ENCODE results near the gene CUX1. TPM values are rescaled to one million over a fixed set of nuclear protein-coding genes. Genes with fewer than 3 reads are reported as not detected.
"Not testable (repeated sequence)": the region's sequence is repeated elsewhere in the genome, so short reads cannot be mapped to it uniquely, and the experiment has no call there.

Gene CUX1
- total RNA-seq, 1 experiment from 2014 or later, result 116 TPM

- peaks cover 9% of the 10 kb centered on the region for H3K9me3 Mint-ChIP-seq (ENCODE audit: unreplicated experiment)
- H3K36me3 Mint-ChIP-seq (ENCODE audit: insufficient read depth, unreplicated experiment), result peaks cover 56% of the 10 kb centered on the region
- peaks cover 21% of the 10 kb centered on the region for H3K4me1 Mint-ChIP-seq (ENCODE audit: low read depth, unreplicated experiment)
- Histone ChIP-seq H3K27me3 (replicated peaks; ENCODE audit: control insufficient read depth, insufficient read depth, low read length) (no peaks in the 10 kb centered on the region), H3K9me3 (no peaks in the 10 kb centered on the region), H3K4me3 (ENCODE audit: low read depth, low read length) (no peak overlapping the region), H3K4me1 (peaks cover 24% of the 10 kb centered on the region), H3K36me3 (ENCODE audit: control insufficient read depth, insufficient read depth, low read length) (no peaks in the 10 kb centered on the region)
- TF ChIP-seq CTCF (IDR thresholded peaks at IDR 0.05; ENCODE audit: insufficient read depth in 1 of 2, low read depth in 1 of 2, low read length in 1 of 2, severe bottlenecking in 1 of 2, unreplicated experiment in 1 of 2), result no peak
- H3K27me3 Mint-ChIP-seq (ENCODE audit: insufficient read depth, unreplicated experiment), result no peaks in the 10 kb centered on the region
- intact Hi-C loops (cut with micrococcal nuclease; ENCODE audit: unreplicated experiment), result no loop called here
- no peak overlapping the region for H3K27ac Mint-ChIP-seq (ENCODE audit: unreplicated experiment)
- CTCF ChIA-PET, result no interaction called here
- POLR2A ChIA-PET, result no interaction called here
- H3K4me3 Mint-ChIP-seq (ENCODE audit: unreplicated experiment), result no peak overlapping the region
- no peak for DNase-seq
- no TSS peak for BruUV-seq (replicated peaks)
Observed at GRCh38 chr7:101929256-101929655, 111.8 kb downstream of the CUX1 start.

- H3K27me3 ChIP-seq (replicated peaks; ENCODE audit: control insufficient read depth, insufficient read depth, low read length); H3K36me3 ChIP-seq (ENCODE audit: control insufficient read depth, insufficient read depth, low read length); H3K9me3 ChIP-seq; CTCF ChIA-PET; DNase-seq; H3K9me3 Mint-ChIP-seq (ENCODE audit: unreplicated experiment); POLR2A ChIA-PET; H3K4me3 ChIP-seq (ENCODE audit: low read depth, low read length); H3K27me3 Mint-ChIP-seq (ENCODE audit: insufficient read depth, unreplicated experiment); BruUV-seq (replicated peaks); H3K27ac Mint-ChIP-seq (ENCODE audit: unreplicated experiment); intact Hi-C loops (cut with micrococcal nuclease; ENCODE audit: unreplicated experiment); H3K4me3 Mint-ChIP-seq (ENCODE audit: unreplicated experiment): not testable (repeated sequence)
- peaks cover 31% of the 10 kb centered on the region for H3K4me1 ChIP-seq
- Mint-ChIP-seq H3K36me3 (ENCODE audit: insufficient read depth, unreplicated experiment) (peaks cover 62% of the 10 kb centered on the region), H3K4me1 (ENCODE audit: low read depth, unreplicated experiment) (peaks cover 28% of the 10 kb centered on the region)
Observed at GRCh38 chr7:101929911-101930310, 112.5 kb downstream of the CUX1 start.

- Mint-ChIP-seq H3K36me3 (ENCODE audit: insufficient read depth, unreplicated experiment) (peaks cover 75% of the 10 kb centered on the region), H3K27ac (ENCODE audit: unreplicated experiment) (no peak overlapping the region), H3K4me3 (ENCODE audit: unreplicated experiment) (no peak overlapping the region), H3K4me1 (ENCODE audit: low read depth, unreplicated experiment) (peaks cover 31% of the 10 kb centered on the region), H3K27me3 (ENCODE audit: insufficient read depth, unreplicated experiment) (no peaks in the 10 kb centered on the region), H3K9me3 (ENCODE audit: unreplicated experiment) (peaks cover 9% of the 10 kb centered on the region)
- intact Hi-C loops (cut with micrococcal nuclease; ENCODE audit: unreplicated experiment), result no loop called here
- no peaks in the 10 kb centered on the region for H3K9me3 ChIP-seq
- no peak overlapping the region for H3K4me3 ChIP-seq (ENCODE audit: low read depth, low read length)
- H3K36me3 ChIP-seq (ENCODE audit: control insufficient read depth, insufficient read depth, low read length), result no peaks in the 10 kb centered on the region
- POLR2A ChIA-PET, result no interaction called here
- CTCF ChIA-PET, result no interaction called here
- H3K27me3 ChIP-seq (replicated peaks; ENCODE audit: control insufficient read depth, insufficient read depth, low read length), result no peaks in the 10 kb centered on the region
- no peak for DNase-seq
- H3K4me1 ChIP-seq, result peaks cover 37% of the 10 kb centered on the region
- TSS peak; percentile 5 for BruUV-seq (replicated peaks)
- no peak for TF ChIP-seq CTCF (IDR thresholded peaks at IDR 0.05; ENCODE audit: insufficient read depth in 1 of 2, low read depth in 1 of 2, low read length in 1 of 2, severe bottlenecking in 1 of 2, unreplicated experiment in 1 of 2)
Observed at GRCh38 chr7:101932083-101932482, 114.7 kb downstream of the CUX1 start.

GRCh38 chr7:101933028-101933427, 115.6 kb downstream of the CUX1 start:
- H3K36me3 Mint-ChIP-seq (ENCODE audit: insufficient read depth, unreplicated experiment), result peaks cover 75% of the 10 kb centered on the region
- H3K4me3 Mint-ChIP-seq (ENCODE audit: unreplicated experiment), result no peak overlapping the region
- no peak for TF ChIP-seq CTCF (IDR thresholded peaks at IDR 0.05; ENCODE audit: insufficient read depth in 1 of 2, low read depth in 1 of 2, low read length in 1 of 2, severe bottlenecking in 1 of 2, unreplicated experiment in 1 of 2)
- H3K27ac Mint-ChIP-seq (ENCODE audit: unreplicated experiment), result no peak overlapping the region
- peaks cover 9% of the 10 kb centered on the region for H3K9me3 Mint-ChIP-seq (ENCODE audit: unreplicated experiment)
- no TSS peak for BruUV-seq (replicated peaks)
- no peak for DNase-seq
- H3K27me3 ChIP-seq (replicated peaks; ENCODE audit: control insufficient read depth, insufficient read depth, low read length), result no peaks in the 10 kb centered on the region
- H3K36me3 ChIP-seq (ENCODE audit: control insufficient read depth, insufficient read depth, low read length), result no peaks in the 10 kb centered on the region
- H3K4me1 Mint-ChIP-seq (ENCODE audit: low read depth, unreplicated experiment), result peaks cover 31% of the 10 kb centered on the region
- ChIA-PET POLR2A (interaction anchor here (0.6 kb wide), 1 partner anchor 47 kb away, joined by 6 read pairs; no protein-coding TSS in a partner anchor), CTCF (no interaction called here)
- H3K27me3 Mint-ChIP-seq (ENCODE audit: insufficient read depth, unreplicated experiment), result no peaks in the 10 kb centered on the region
- H3K4me3 ChIP-seq (ENCODE audit: low read depth, low read length), result no peak overlapping the region
- no peaks in the 10 kb centered on the region for H3K9me3 ChIP-seq
- intact Hi-C loops (cut with micrococcal nuclease; ENCODE audit: unreplicated experiment), result no loop called here
- peaks cover 37% of the 10 kb centered on the region for H3K4me1 ChIP-seq

All from Caco-2 (cell line).